ENCODE results near the gene DDX1. TPM values are rescaled to one million over a fixed set of nuclear protein-coding genes. Genes with fewer than 3 reads are reported as not detected.

The DDX1 gene
- total and polyA plus RNA-seq, 9 of the 15 experiments (the other 6 are each of a cell fraction or from before 2014, with no cell fraction given) = 116 to 277 (median 232) TPM

- TF ChIP-seq ZNF282 (CRISPR knock-in tag; IDR thresholded peaks at IDR 0.05) (no peak), ZNF609 (CRISPR knock-in tag; IDR thresholded peaks at IDR 0.05; ENCODE audit: borderline replicate concordance) (no peak), FOXP1 (CRISPR knock-in tag; IDR thresholded peaks at IDR 0.05) (no peak), FOXA3 (CRISPR knock-in tag; conservative IDR thresholded peaks at IDR 0.05 in 1 of 2, IDR thresholded peaks at IDR 0.05 in 1 of 2) (no peak; a peak in 1 of 4 replicates), MAFG (tag; conservative IDR thresholded peaks at IDR 0.05) (no peak), ETS1 (conservative IDR thresholded peaks at IDR 0.05; ENCODE audit: control insufficient read depth, low read depth, low read length) (no peak), TRIM28 (IDR thresholded peaks at IDR 0.05) (no peak), CREB3 (tag; conservative IDR thresholded peaks at IDR 0.05; ENCODE audit: low read depth) (no peak), SMARCB1 (IDR thresholded peaks at IDR 0.05; ENCODE audit: insufficient read length, low read depth) (no peak), TCF7L2 (IDR thresholded peaks at IDR 0.05; ENCODE audit: low read depth, low read length) (no peak), GATAD2A (IDR thresholded peaks at IDR 0.05) (no peak), ZNF316 (IDR thresholded peaks at IDR 0.05) (no peak), KHSRP (IDR thresholded peaks at IDR 0.05) (no peak), CUX1 (CRISPR knock-in tag; IDR thresholded peaks at IDR 0.05) (no peak), POLR3A (IDR thresholded peaks at IDR 0.05; ENCODE audit: borderline replicate concordance, extremely low read depth, insufficient read depth, insufficient read length) (no peak), MXD1 (CRISPR knock-in tag; IDR thresholded peaks at IDR 0.05; ENCODE audit: borderline replicate concordance, poor library complexity, severe bottlenecking) (no peak)
Observed at GRCh38 chr2:15557887-15558311, 33.8 kb upstream of the DDX1 start (continued).

Measured in K562 (cell line).